GF-D8 (cell line): ENCODE data around the gene TOMM5.
"Not testable (repeated sequence)": the region's sequence is repeated elsewhere in the genome, so short reads cannot be mapped to it uniquely, and the experiment has no call there.

Source experiments
- DNase-seq: peaks from one replicate; lab custom pipeline; 2025; lab: John Stamatoyannopoulos, UW

Gene TOMM5

GRCh38 chr9:37611961-37612360 is 19.6 kb upstream of the TOMM5 start:
- DNase-seq, result no peak

- DNase-seq, result no peak
These were observed 18.6 kb upstream of the TOMM5 start for GRCh38 chr9:37611014-37611413.

DNA sequence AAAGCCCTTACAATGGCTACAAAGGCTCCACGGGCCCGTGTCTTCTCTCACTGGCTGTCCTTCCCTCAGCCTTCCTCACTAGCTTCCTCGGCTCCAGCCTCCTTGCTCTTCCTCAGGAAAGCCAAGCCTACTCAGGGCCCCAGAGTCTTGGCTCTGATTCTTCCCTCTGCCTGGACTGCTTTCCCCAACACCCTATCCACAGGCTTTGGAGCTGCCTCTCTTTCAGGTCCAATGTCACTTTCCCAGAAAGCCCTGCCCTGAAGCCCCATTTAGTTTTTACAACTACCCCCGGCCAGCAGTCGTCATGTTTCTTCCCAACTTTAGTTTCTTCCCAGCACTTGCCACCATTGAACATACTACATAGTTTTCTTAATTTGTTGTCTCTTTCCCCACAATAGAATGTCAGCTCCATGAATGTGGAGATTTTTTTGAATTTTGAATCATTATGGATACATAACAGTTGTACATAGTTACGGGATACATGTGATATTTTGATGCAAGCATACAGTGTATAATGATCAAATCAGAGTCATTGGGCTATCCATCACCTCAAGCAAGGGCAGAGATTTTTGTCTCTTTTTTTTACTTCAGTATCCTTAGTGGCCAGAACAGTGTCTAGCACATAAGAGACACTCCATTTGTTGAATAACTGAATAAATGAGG is 17.5 kb upstream of the TOMM5 start:
- no peak for DNase-seq

DNA sequence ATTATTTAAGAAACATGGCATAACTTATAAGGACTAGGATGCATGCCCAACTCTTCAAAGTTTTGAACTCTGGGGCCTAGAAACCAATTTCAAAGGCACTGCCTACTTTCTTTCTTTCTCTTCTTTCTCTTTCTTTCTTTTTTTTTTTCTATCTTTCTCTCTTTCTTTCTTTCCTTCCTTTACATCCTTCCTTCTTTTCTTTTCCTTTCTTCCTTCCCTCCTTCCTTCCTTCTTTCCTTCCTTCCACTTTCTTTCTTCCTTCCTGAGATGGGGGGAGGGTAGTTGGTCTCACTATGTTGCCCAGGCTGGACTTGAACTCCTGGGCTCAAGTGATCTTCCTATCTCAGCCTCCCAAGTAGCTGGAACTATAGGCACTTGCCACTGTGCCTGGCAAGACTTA is 15.9 kb upstream of the TOMM5 start:
- DNase-seq, result no peak

DNA sequence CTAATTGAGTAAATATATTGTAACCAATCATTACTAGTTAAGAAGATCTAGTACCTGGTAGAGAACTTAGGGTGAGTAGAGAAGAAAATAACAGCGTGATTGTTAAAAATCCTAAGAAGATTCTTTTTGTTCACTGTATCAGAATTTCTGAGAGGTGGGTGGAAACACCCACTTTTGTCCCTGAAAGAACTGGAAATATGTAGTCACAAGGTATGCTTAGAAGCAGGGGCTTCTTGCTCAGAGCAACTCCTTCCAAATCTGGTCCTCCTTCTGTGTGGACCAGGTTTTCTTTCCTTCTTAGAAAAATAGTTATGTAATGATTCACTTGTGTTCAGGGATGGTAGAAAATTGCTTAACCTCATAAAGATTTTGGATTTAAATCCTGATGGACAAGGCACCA is 11.9 kb upstream of the TOMM5 start:
- no peak for DNase-seq

DNA sequence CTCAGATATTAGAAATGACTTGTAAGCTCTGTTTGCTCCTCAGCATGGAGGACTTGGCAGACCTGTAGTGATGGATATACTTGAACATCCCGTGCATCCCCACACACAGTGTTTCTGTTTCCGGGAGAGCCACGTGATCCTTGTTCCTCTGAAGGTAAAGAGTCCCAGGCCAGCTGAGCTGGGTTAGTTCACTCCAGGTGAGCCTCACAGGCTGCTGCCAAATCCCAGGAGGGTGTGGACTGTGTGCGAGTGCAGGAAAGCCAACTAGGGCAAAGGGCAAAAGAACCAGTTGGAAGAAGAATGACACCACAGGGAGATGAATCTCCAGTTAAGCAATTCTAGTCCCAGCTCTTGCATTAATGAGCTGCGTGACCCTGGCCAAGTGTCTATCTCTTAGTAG is 10.4 kb upstream of the TOMM5 start:
- DNase-seq, result no peak

DNA sequence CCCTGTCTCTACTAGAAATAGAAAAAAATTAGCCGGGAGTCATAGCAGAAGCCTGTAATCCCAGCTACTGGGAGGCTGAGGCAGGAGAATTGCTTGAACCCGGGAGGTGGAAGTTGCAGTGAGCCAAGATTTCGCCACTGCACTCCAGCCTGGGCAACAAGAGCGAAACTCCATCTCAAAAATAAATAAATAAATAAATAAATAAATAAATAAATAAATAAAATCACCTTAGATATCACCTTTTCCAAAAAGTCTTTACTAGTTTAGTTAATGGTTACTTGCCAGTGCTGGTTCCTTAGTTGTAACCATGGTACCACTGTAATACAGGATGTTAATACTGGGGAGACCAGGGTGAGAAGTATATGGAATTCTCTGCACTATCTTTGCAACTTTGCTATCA is 9.7 kb upstream of the TOMM5 start:
- not testable (repeated sequence) for DNase-seq

- DNase-seq, result no peak
These were observed 4.1 kb upstream of the TOMM5 start for GRCh38 chr9:37596504-37596903.

- no peak for DNase-seq
These were observed 1.6 kb upstream of the TOMM5 start for GRCh38 chr9:37593883-37594448.

DNA sequence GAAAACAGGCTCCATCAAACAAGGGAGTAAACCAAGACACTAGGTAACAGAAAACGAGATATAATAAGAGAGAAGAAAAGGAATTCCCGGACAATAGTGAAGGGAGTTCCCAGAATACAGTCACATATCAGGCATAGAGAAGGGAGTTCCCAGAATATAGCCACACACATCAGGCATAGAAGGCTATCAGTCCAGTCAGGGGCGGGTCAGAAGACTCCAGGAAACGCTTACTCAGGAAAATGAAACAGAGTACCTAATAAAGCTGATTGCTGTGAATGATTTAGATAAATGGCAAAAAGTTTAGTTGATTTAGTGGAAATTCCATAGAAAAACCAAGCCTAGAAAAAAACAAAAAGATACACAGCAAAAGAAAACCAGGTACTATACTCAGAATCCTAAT is 4.9 kb downstream of the TOMM5 start:
- DNase-seq, result no peak

DNA sequence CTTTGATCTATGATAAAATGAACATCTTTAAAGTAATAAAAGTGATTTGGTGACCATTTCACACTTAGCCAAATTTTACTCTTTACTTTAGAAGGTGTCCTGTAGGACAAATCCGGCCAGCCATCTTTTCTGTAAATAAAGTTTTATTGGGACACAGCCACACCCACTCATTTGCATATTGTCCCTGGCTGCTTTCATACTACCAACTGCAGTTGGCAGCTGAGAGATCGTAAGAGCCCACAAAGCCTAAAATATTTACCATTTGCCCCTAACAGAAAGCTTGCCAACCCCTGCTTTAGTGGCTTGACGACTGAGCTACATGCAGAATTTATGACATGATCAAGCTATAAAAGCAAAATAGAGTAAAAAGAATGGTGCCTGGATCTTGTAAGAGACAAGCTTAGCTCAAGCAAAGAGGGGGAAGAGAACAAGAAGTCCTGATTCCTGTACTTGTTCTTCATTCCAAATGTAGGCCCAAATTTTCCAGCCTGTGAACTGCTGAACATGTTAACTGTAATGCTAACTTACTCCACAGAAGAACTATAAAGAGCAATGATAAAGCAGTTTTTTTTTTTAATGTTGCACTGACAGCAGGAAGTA is 8.8 kb downstream of the TOMM5 start:
- no peak for DNase-seq

DNA sequence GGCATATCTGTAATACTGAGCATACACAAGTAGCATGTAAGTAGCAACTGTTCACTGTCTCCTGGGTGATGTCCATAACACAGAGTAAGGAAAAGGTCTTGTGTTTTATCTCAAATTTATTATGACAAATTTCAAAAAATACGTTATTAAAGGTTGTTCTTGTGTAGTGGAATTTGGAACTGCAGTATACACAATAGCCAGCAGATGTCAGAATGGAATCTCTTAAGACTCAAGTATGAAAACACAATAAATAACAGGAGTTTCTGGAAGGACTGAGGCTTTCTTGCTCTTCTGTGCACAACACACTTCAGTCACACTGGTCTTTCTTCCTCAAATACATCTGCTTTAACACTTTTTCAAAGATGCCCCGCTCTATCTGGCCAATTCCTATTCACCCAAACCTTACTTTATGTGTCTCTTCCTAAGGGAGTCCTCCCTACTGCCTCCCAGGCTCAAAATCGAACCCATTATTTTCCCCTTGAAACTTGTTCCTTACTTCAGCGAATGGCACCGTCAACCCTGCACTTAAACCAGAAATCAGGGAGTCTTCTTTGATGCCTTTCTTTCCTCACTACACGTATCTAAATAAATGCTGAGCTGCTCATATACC is 9.7 kb downstream of the TOMM5 start:
- no peak for DNase-seq

DNA sequence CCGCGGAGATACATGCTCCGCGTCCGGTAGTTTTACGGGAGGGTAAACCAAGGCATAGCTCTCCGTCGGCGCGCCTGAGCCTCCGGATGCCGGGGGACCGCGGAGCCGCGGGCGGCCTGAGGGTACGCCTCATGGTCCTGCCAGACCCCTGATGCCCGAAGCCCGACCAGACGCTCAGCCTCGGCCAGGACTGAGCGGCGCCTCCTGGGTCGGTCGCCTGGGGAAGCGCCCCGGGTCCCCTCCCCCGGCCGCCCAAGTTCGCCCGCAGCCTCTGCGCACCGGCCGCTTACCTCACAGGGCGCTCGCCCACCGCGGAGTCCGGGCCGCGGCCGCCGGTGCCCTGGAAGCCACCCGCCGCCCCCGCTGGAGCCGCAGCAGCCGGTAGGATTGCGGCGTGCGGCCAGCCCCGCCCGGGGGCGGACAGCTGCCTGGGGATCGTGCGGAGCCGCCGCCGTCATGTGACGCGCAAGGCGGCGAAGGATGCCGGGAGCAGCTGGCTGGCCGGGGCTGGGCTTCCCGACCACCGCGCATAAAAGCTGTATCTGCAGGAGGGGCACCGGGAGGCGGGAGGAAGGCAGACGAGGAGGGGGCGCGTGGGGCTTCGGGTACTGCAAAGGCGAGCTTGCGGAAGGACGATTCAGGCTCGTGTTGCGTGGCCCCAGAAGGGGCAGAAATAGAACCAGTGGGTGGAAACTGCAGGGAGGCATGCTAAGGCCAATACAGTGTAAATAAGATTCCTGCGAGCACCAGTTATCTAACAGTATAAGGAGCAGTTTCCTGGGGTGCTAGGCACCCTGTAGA is 16.3 kb downstream of the TOMM5 start, which contains the start of gene FBXO10:
TSS of gene FBXO10 (minus strand) at position 460 of the 801 bp plus-strand sequence. CDS start 34,612 bp downstream, outside the sequence.
- DNase-seq, result no peak

DNA sequence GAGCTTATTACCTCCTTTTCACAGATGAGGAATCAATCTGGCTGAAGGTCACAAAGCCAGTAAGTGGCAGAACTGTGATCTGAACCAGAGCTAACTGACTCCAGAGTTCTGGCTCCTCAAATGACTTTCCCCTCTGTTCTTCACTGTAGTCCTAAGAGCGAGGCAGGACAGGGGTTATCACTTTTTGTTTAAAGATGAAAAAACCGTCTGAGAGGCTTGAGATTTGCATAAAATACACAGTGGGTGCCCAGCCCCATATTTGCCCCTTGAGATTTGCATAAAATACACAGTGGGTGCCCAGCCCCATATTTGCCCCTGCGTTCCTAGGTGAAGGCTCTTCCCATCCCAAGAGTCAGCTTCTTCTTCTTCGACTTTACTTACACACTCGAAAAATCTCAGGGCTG is 16.9 kb downstream of the TOMM5 start:
- no peak for DNase-seq

- no peak for DNase-seq
These were observed 17.4 kb downstream of the TOMM5 start for GRCh38 chr9:37575001-37575400.

DNA sequence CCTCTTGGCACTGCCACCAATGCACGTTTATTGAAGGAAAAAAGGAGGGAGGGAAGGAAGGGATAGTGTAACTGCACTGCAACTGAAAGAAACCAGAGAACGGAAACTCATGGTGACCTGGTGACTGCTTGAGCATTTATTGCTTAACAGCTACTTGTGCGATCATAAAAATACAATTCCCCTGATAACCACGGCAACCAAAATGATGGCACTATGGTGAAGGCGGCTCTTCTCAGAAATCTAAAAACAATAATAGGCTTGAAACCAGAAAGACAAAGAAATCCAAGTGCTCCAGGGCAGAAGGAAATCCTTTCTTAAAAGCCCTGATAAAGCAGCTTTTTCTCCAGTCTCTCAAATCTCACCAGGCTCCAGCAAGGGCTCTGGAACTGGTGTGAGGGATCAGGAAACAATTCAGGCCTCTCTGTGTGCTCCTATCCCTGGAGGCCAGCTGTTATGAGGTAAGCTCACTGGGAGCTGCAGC is 18.1 kb downstream of the TOMM5 start:
- peak; percentile 77 for DNase-seq

- no peak for DNase-seq
These were observed 21.1 kb downstream of the TOMM5 start for GRCh38 chr9:37571282-37571681.

DNA sequence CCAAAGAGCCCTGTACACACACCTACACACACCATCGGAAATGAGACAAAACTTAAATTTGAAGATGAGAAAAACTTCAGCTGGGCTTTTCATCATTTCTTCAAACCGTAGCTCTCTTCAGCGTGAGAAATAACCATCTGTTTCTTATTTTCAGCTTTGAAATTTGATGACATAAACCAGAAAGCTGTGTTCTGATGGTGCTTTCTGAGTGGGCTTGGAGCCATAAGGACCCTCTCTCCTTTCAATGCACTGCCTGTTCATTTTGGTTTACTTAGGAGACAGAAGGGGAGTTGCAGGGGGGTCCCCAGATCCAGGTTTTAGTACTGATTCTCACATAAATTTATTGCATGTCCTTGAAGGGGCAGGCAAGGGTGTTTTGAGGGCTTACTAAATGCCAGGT is 25.7 kb downstream of the TOMM5 start:
- DNase-seq, result no peak

GRCh38 chr9:37565661-37566618 is 26.5 kb downstream of the TOMM5 start:
- no peak for DNase-seq

DNA sequence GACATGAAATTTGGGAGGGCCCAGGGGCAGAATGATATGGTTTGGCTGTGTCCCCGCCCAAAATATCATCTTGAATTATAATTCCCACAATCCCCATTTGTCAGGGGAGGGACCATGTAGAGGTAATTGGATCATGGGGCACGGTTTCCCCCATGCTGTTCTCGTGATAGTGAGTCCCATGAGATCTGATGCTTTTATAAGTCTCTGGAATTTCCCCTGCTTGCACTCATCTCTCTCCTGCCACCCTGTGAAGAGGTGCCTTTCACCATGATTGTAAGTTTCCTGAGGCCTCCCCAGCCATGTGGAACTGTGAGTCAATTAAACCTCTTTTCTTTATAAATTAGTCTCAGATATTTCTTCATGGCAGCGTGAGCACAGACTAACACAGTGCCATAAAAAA is 27.5 kb downstream of the TOMM5 start:
- no peak for DNase-seq
